Osteocyte (in vitro differentiated cells): ENCODE results near the gene ANKUB1. TPM values are rescaled to one million over a fixed set of nuclear protein-coding genes. Genes with fewer than 3 reads are reported as not detected.

Experiments used
- DNase-seq: peaks from one replicate; pipeline ENCODE4 v3.0.0; 2021; ENCODE audit warnings: mixed read lengths; ENCODE audit not compliant: unreplicated experiment; ENCODE audit errors: extremely low spot score
- H3K27ac Mint-ChIP-seq: one replicate; pipeline ENCODE4 v1.8.0; 2021; ENCODE audit warnings: mild to moderate bottlenecking, mixed read lengths; ENCODE audit not compliant: unreplicated experiment
- H3K27me3 Mint-ChIP-seq: one replicate; pipeline ENCODE4 v1.8.0; 2021; ENCODE audit warnings: mixed read lengths; ENCODE audit not compliant: unreplicated experiment
- H3K36me3 Mint-ChIP-seq: one replicate; pipeline ENCODE4 v1.8.0; 2021; ENCODE audit warnings: mixed read lengths; ENCODE audit not compliant: unreplicated experiment
- H3K4me1 Mint-ChIP-seq: one replicate; pipeline ENCODE4 v1.8.0; 2021; ENCODE audit warnings: mixed read lengths; ENCODE audit not compliant: unreplicated experiment
- H3K4me3 Mint-ChIP-seq: one replicate; pipeline ENCODE4 v1.8.0; 2021; ENCODE audit warnings: mild to moderate bottlenecking, moderate library complexity, mixed read lengths; ENCODE audit not compliant: unreplicated experiment
- H3K9me3 Mint-ChIP-seq: one replicate; pipeline ENCODE4 v1.8.0; 2021; ENCODE audit warnings: mixed read lengths; ENCODE audit not compliant: unreplicated experiment
- CTCF ChIP-seq: fragments of 200-600 bp; sonication (generic); IDR thresholded peaks from 2 replicates; pipeline ENCODE4 v1.5.0; 2021; ENCODE audit warnings: antibody characterized with exemption, mild to moderate bottlenecking, moderate library complexity
- total RNA-seq: library from RNA; stranded (reverse); gene quantifications from 2 replicates; pipeline ENCODE4 v1.2.1, GENCODE V29; 2021

The ANKUB1 gene
- total RNA-seq, 1 donor from 2014 or later: not detected

GRCh38 chr3:149820183-149820582, 27.8 kb upstream of the ANKUB1 start:
- TF ChIP-seq CTCF: no peak
- no peak for DNase-seq
- no peak overlapping the region for H3K4me3 Mint-ChIP-seq

GRCh38 chr3:149819432-149819831, 27.1 kb upstream of the ANKUB1 start:
- H3K27me3 Mint-ChIP-seq: no peaks in the 10 kb centered on the region
- no peak overlapping the region for H3K27ac Mint-ChIP-seq
- no peak for TF ChIP-seq CTCF
- no peak for DNase-seq
- peaks cover 11% of the 10 kb centered on the region for H3K36me3 Mint-ChIP-seq
- peaks cover 21% of the 10 kb centered on the region for H3K9me3 Mint-ChIP-seq
- no peak overlapping the region for H3K4me3 Mint-ChIP-seq
- peaks cover 18% of the 10 kb centered on the region for H3K4me1 Mint-ChIP-seq

More at GRCh38 chr3:149820183-149820582, 27.8 kb upstream of the ANKUB1 start:
- H3K27ac Mint-ChIP-seq: no peak overlapping the region
- peaks cover 10% of the 10 kb centered on the region for H3K4me1 Mint-ChIP-seq
- H3K9me3 Mint-ChIP-seq: peaks cover 21% of the 10 kb centered on the region
- peaks cover 11% of the 10 kb centered on the region for H3K36me3 Mint-ChIP-seq
- no peaks in the 10 kb centered on the region for H3K27me3 Mint-ChIP-seq

GRCh38 chr3:149816986-149817385, 24.6 kb upstream of the ANKUB1 start:
- H3K4me3 Mint-ChIP-seq: no peak overlapping the region
- H3K9me3 Mint-ChIP-seq: peaks cover 7% of the 10 kb centered on the region
- H3K27ac Mint-ChIP-seq: no peak overlapping the region
- H3K36me3 Mint-ChIP-seq: peaks cover 7% of the 10 kb centered on the region
- H3K27me3 Mint-ChIP-seq: no peaks in the 10 kb centered on the region
- TF ChIP-seq CTCF: no peak
- H3K4me1 Mint-ChIP-seq: peaks cover 29% of the 10 kb centered on the region
- DNase-seq: no peak

GRCh38 chr3:149816311-149816710, 24.0 kb upstream of the ANKUB1 start:
- no peak overlapping the region for H3K4me3 Mint-ChIP-seq
- peaks cover 29% of the 10 kb centered on the region for H3K4me1 Mint-ChIP-seq
- H3K27ac Mint-ChIP-seq: no peak overlapping the region
- H3K36me3 Mint-ChIP-seq: peaks cover under 1% of the 10 kb centered on the region
- peaks cover under 1% of the 10 kb centered on the region for H3K9me3 Mint-ChIP-seq
- H3K27me3 Mint-ChIP-seq: no peaks in the 10 kb centered on the region
- no peak for DNase-seq
- TF ChIP-seq CTCF: no peak

- no peak for TF ChIP-seq CTCF
- DNase-seq: no peak
- Mint-ChIP-seq H3K27me3 (no peaks in the 10 kb centered on the region), H3K4me3 (no peak overlapping the region), H3K36me3 (no peaks in the 10 kb centered on the region), H3K4me1 (peaks cover 29% of the 10 kb centered on the region), H3K27ac (no peak overlapping the region), H3K9me3 (no peaks in the 10 kb centered on the region)
Measured at GRCh38 chr3:149815728-149816127, 23.4 kb upstream of the ANKUB1 start.
